A549 (cell line): ENCODE results near the gene H2AZ2.

Experiments used
- CEBPB ChIP-seq, 2 experiments: fragments of >200 bp in 1 of 2; sonication (Bioruptor Twin) in 1 of 2; formaldehyde crosslinking in 1 of 2; IDR thresholded peaks; 2 replicates each; pipeline ENCODE4 v1.6.1; 2012 to 2016
- CHD2 ChIP-seq: fragments of 150-350 bp; IDR thresholded peaks from 2 replicates; pipeline ENCODE4 v1.6.1; 2014; ENCODE audit warnings: low read length; ENCODE audit not compliant: partially characterized antibody
- KDM1A ChIP-seq: fragments of 200-600 bp; sonication (generic); IDR thresholded peaks from 2 replicates; pipeline ENCODE4 v1.6.1; 2016; ENCODE audit warnings: low read depth, mild to moderate bottlenecking
- POLR2A ChIP-seq: IDR thresholded peaks from 2 replicates; pipeline ENCODE4 v1.6.1; 2012; ENCODE audit warnings: mild to moderate bottlenecking, low read length
- RAD21 ChIP-seq, 2 experiments: fragments of >200 bp in 1 of 2; sonication (Bioruptor Twin) in 1 of 2; formaldehyde crosslinking in 1 of 2; IDR thresholded peaks in 1 of 2; conservative IDR thresholded peaks in 1 of 2; 2 replicates in 1 of 2; 3 replicates in 1 of 2; pipeline ENCODE4 v1.6.1; 2012 to 2018; ENCODE audit warnings: inconsistent platforms in 1 of 2
- TF ChIP-seq, protein P1 (sequence below): IDR thresholded peaks from 2 replicates; pipeline ENCODE4 v1.6.1; 2012
- TF ChIP-seq, protein P2 (sequence below): fragments of >200 bp; sonication (Bioruptor Twin); formaldehyde crosslinking; IDR thresholded peaks from 3 replicates; pipeline ENCODE4 v1.5.1; 2016
- TF ChIP-seq, protein P3 (sequence below): fragments of 200-600 bp; sonication (generic); IDR thresholded peaks from 2 replicates; pipeline ENCODE4 v1.6.1; 2016; ENCODE audit warnings: antibody characterized with exemption, mild to moderate bottlenecking, moderate library complexity

DNA sequence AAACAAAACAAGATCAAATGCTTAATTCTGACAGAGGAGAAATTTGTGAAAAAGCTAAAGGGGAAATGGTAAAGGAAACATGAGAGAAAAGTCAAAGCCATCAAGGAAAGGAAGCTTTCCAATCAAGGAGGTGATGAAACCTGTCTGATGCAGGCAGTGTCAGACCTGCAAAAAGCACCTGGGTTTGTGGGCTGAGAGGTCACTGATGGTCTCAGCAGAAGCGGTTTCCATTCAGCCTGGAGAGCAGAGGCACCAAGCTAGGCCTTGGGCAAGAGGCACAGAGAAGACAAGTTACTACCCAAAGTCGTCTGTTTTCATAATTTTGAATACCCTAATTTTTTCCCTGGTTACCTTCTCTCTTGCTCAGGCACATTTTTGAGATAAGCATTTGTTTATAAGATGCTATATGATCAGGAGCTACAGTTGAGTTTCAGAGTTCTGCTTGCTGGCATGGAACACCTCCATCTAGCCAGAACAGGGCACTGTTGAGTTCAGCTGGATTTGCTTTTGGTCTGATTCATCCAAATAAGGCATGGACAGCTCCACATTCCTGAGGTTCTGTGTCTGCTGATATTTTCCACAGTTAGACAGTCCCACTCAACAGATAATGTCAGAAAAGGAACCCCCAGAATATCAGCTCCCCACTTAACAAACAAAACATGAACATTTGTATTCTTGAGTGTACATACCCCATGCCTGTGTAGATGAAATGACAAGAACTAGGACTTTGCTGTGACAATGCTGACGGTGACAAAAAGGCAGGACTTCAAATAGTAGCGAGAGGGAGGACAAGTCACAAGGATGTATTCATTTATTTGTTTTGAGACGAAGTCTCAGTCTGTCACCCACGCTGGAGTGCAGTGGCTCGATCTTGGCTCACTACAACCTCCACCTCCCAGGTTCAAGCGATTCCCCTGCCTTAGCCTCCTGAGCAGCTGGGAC lies 56.3 kb downstream of the H2AZ2 start:
- TF ChIP-seq CHD2 (no peak), CEBPB (IDR thresholded peaks at IDR 0.05) (no peak), POLR2A (no peak), KDM1A (no peak), RAD21 (conservative IDR thresholded peaks at IDR 0.05 in 1 of 2, IDR thresholded peaks at IDR 0.05 in 1 of 2) (no peak)
- TF ChIP-seq, protein P1, sequence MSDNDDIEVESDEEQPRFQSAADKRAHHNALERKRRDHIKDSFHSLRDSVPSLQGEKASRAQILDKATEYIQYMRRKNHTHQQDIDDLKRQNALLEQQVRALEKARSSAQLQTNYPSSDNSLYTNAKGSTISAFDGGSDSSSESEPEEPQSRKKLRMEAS, result no peak
- TF ChIP-seq, protein P2, sequence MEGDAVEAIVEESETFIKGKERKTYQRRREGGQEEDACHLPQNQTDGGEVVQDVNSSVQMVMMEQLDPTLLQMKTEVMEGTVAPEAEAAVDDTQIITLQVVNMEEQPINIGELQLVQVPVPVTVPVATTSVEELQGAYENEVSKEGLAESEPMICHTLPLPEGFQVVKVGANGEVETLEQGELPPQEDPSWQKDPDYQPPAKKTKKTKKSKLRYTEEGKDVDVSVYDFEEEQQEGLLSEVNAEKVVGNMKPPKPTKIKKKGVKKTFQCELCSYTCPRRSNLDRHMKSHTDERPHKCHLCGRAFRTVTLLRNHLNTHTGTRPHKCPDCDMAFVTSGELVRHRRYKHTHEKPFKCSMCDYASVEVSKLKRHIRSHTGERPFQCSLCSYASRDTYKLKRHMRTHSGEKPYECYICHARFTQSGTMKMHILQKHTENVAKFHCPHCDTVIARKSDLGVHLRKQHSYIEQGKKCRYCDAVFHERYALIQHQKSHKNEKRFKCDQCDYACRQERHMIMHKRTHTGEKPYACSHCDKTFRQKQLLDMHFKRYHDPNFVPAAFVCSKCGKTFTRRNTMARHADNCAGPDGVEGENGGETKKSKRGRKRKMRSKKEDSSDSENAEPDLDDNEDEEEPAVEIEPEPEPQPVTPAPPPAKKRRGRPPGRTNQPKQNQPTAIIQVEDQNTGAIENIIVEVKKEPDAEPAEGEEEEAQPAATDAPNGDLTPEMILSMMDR, result no peak
- TF ChIP-seq, protein P3, sequence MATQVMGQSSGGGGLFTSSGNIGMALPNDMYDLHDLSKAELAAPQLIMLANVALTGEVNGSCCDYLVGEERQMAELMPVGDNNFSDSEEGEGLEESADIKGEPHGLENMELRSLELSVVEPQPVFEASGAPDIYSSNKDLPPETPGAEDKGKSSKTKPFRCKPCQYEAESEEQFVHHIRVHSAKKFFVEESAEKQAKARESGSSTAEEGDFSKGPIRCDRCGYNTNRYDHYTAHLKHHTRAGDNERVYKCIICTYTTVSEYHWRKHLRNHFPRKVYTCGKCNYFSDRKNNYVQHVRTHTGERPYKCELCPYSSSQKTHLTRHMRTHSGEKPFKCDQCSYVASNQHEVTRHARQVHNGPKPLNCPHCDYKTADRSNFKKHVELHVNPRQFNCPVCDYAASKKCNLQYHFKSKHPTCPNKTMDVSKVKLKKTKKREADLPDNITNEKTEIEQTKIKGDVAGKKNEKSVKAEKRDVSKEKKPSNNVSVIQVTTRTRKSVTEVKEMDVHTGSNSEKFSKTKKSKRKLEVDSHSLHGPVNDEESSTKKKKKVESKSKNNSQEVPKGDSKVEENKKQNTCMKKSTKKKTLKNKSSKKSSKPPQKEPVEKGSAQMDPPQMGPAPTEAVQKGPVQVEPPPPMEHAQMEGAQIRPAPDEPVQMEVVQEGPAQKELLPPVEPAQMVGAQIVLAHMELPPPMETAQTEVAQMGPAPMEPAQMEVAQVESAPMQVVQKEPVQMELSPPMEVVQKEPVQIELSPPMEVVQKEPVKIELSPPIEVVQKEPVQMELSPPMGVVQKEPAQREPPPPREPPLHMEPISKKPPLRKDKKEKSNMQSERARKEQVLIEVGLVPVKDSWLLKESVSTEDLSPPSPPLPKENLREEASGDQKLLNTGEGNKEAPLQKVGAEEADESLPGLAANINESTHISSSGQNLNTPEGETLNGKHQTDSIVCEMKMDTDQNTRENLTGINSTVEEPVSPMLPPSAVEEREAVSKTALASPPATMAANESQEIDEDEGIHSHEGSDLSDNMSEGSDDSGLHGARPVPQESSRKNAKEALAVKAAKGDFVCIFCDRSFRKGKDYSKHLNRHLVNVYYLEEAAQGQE, result no peak
